Cardiac muscle cell (in vitro differentiated cells and primary cell): ENCODE measurements around the gene SCN7A. TPM values are rescaled to one million over a fixed set of nuclear protein-coding genes. Genes with fewer than 3 reads are reported as not detected.
"Not testable (repeated sequence)": the region's sequence is repeated elsewhere in the genome, so short reads cannot be mapped to it uniquely, and the experiment has no call there.

Experiments
- DNase-seq, 2 donors: peaks; one replicate each; pipeline versions ENCODE4 v3.0.0 to v3.0.0-alpha.2; 2010 to 2017; ENCODE audit warnings: low read depth in 1 of 2, low spot score in 1 of 2
- H3K27ac ChIP-seq: fragments of 200-600 bp; sonication (generic); 2 replicates; pipeline ENCODE4 v1.5.1; 2016
- H3K27me3 ChIP-seq: fragments of 200-600 bp; sonication (generic); 2 replicates; pipeline ENCODE4 v1.6.0; 2016; ENCODE audit warnings: control low read depth
- H3K36me3 ChIP-seq: fragments of 200-600 bp; sonication (generic); 2 replicates; pipeline ENCODE4 v1.5.1; 2016; ENCODE audit warnings: control low read depth
- H3K4me1 ChIP-seq: fragments of 200-600 bp; sonication (generic); 2 replicates; pipeline ENCODE4 v1.8.1; 2017; ENCODE audit warnings: low read depth, mild to moderate bottlenecking, mixed run types
- H3K4me3 ChIP-seq: fragments of 200-600 bp; sonication (generic); 2 replicates; pipeline ENCODE4 v1.5.1; 2016; ENCODE audit warnings: mild to moderate bottlenecking
- H3K9me3 ChIP-seq: fragments of 200-600 bp; sonication (generic); 2 replicates; pipeline ENCODE4 v1.5.1; 2017; ENCODE audit warnings: low read depth, mild to moderate bottlenecking, control low read depth
- CTCF ChIP-seq: IDR thresholded peaks from 2 replicates; pipeline ENCODE4 v1.5.1; 2012; ENCODE audit warnings: low read depth, mild to moderate bottlenecking, low read length
- polyA plus RNA-seq: library from polyadenylated mRNA; unstranded; fragments of >200 nt; fragmentation: Nextera tagmentation; extraction: Ambion mirVana; gene quantifications from 2 replicates; pipeline ENCODE4 v1.2.1, GENCODE V29; 2016
- total RNA-seq: library from RNA; depleted of rRNA; stranded (reverse); fragments of >200 nt; gene quantifications from 2 replicates; pipeline ENCODE4 v1.2.3, GENCODE V29; 2016

SCN7A gene
- total and polyA plus RNA-seq, 2 experiments from 2014 or later: 0.42 to 0.89 TPM

GRCh38 chr2:166468124-166469024 is 25.7 kb downstream of the SCN7A start:
- Histone ChIP-seq H3K27me3 (no peaks in the 10 kb centered on the region), H3K4me3 (no peak overlapping the region), H3K27ac (no peak overlapping the region), H3K4me1 (no peaks in the 10 kb centered on the region), H3K36me3 (no peaks in the 10 kb centered on the region), H3K9me3 (no peaks in the 10 kb centered on the region)
- DNase-seq: peak in 1 of 2 donors; percentile 50
- TF ChIP-seq CTCF: no peak

DNA sequence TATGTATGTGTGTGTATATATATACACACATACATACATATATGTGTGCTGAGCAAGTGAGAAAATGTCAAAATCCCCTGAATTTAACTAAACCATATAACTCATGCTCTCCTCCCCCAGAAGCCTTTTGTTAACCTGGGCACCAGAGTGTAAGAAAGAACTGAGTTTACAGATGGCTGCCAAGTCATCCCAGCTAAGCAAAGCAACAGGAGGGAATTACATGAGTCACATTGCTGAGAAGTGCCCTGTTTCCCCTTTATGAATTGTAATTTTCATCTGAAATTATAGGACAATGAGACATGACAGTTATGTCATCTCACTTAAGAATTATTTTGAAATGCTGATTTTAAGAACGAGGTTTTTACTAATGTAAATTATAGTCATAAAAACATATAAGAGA is 29.9 kb downstream of the SCN7A start:
- no peak for TF ChIP-seq CTCF
- no peaks in the 10 kb centered on the region for H3K27me3 ChIP-seq
- no peaks in the 10 kb centered on the region for H3K36me3 ChIP-seq

DNA sequence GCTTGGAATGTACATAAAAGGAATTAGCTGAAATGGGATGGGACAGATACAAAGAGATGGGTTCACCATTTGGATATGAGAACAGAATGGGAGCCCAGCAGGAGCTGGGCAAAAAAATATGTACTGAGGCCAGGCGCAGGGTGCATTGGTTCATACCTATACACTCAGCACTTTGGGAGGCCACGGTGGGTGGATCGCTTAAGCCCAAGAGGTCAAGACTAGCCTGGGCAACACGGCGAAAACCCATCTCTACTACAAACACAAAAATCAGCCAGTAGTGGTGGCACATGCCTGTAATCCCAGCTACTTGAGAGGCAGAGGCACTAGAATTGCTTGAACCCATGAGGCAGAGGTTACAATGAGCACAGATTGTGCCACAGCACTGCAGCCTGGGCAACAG is 30.4 kb downstream of the SCN7A start:
- Histone ChIP-seq H3K4me1 (no peaks in the 10 kb centered on the region), H3K27ac (no peak overlapping the region), H3K9me3 (no peaks in the 10 kb centered on the region), H3K36me3 (no peaks in the 10 kb centered on the region), H3K27me3 (no peaks in the 10 kb centered on the region), H3K4me3 (no peak overlapping the region)
- TF ChIP-seq CTCF: no peak
- no peak for DNase-seq

More for the DNA sequence above, 29.9 kb downstream of the SCN7A start:
- Histone ChIP-seq H3K4me3 (no peak overlapping the region), H3K27ac (no peak overlapping the region), H3K9me3 (no peaks in the 10 kb centered on the region), H3K4me1 (no peaks in the 10 kb centered on the region)
- DNase-seq: no peak

DNA sequence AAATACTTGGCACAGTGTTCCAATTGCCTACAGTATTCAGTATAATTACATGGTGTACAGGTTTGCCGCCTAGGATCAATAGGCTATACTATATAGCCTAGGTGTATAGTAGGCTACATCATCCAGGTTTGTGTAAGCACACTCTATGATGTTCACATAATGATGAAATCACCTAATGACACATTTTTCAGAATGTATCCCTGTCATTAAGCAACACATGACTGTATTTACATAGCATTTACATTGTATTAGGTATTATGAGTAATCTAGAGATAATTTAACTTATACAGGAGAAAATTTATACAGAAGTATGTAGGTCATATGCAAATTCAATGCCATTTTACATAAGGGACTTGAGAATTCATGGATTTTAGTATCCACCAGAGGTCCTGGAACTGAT is 35.4 kb downstream of the SCN7A start:
- no peaks in the 10 kb centered on the region for H3K4me1 ChIP-seq
- no peaks in the 10 kb centered on the region for H3K27me3 ChIP-seq
- DNase-seq: no peak
- no peaks in the 10 kb centered on the region for H3K9me3 ChIP-seq
- no peaks in the 10 kb centered on the region for H3K36me3 ChIP-seq
- H3K27ac ChIP-seq: no peak overlapping the region
- no peak for TF ChIP-seq CTCF
- no peak overlapping the region for H3K4me3 ChIP-seq

GRCh38 chr2:166455823-166456222 is 38.2 kb downstream of the SCN7A start:
- not testable (repeated sequence) for H3K4me3 ChIP-seq, H3K4me1 ChIP-seq, H3K9me3 ChIP-seq, DNase-seq, H3K27me3 ChIP-seq, H3K36me3 ChIP-seq, H3K27ac ChIP-seq

- DNase-seq: no peak
- H3K27me3 ChIP-seq: no peaks in the 10 kb centered on the region
- no peak for TF ChIP-seq CTCF
Measured at GRCh38 chr2:166454006-166454595, 39.9 kb downstream of the SCN7A start.

More at GRCh38 chr2:166454006-166454595, 39.9 kb downstream of the SCN7A start:
- H3K4me3 ChIP-seq: no peak overlapping the region
- H3K27ac ChIP-seq: no peak overlapping the region
- no peaks in the 10 kb centered on the region for H3K36me3 ChIP-seq
- no peaks in the 10 kb centered on the region for H3K4me1 ChIP-seq
- H3K9me3 ChIP-seq: no peaks in the 10 kb centered on the region
